Amniotic epithelial cell (primary cell): ENCODE data around the gene EIF1B.

ENCODE experiments used
- DNase-seq: peaks from one replicate; pipeline ENCODE4 v3.0.0-alpha.2; 2010; ENCODE audit warnings: low read depth

EIF1B gene

DNA sequence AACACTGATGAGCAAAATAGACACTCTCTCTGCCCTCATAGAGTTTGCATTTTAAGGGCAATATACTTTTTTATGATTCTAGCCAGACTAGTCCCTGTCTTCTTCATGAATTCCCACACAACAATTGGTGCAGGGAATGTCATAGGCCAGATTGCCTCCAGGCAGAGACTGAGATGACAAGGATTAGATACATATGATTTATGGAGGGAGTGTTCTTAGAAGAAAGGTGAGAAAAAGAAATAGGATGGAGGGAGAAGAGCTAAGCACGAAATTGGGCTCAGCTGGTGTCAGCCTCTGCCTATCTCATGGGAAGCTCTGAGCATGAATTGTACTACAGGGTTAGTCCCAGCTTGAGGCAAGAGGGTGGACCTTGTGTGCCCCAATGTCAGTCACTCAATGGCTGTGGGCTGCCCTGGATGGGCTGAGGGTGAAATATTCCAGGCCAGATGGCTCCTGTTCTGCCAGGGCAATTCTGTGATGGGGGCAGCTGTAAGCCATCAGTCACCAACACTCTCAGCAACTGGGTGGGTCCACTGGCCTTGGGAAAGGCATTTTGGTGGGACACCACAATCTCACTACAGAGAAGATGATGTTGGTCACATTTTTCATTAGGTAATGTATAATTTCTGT lies 31.1 kb downstream of the EIF1B start:
- no peak for DNase-seq

DNA sequence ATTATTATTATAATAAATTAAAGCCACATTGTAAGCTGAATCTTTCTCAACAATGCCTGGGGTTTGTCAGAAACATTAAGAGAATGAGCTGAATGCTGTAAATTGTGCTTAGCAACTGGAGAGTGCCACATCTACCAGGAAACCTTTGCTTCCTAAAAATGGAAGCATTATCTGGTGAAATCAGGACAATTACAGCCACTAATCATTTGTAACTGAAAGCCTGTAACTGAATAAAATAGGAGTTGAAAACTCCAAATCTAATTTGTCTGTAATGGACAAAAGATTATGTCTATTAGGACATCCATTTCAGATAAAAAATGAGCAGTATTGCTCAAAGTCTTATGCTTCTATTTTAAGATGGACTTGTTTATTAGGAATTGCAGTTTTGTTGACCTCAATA lies 32.2 kb downstream of the EIF1B start:
- no peak for DNase-seq

DNA sequence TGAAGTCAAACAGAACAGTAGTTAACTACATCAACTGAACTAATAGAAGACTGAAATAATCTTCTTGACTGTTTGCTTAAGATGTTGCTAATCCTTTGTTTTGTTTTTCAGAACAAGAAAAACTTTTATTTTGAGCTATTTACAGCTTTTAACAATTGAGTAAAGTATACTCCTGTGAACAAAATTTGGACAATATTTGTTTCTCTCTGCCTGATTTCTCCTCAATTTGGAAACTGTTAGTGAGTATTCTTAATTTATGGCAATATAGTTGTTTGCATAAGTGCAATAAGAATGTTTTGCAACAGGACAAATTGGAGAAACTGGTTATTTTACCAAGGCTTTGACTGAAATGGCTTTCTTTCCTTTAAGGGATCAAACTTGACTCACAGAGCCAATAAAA lies 41.0 kb downstream of the EIF1B start:
- peak; percentile 3 for DNase-seq

DNA sequence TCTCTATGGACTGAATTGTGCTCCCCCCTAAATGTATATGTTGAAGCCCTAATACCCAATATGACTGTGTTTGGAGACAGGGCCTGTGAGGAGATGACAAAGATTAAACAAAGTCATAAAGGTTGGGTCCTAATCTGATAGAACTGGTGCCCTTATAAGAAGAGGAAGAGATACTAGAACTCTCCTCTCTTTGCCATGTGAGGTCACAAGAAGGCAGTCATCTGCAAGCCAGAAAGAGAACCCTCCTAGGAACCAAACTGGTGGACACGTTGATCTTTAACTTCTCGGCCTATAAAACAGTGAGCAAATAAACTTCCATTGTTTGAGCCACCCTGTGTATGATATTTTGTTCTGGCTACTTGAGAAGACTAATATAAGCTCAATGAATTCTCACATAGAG lies 45.9 kb downstream of the EIF1B start:
- no peak for DNase-seq

DNA sequence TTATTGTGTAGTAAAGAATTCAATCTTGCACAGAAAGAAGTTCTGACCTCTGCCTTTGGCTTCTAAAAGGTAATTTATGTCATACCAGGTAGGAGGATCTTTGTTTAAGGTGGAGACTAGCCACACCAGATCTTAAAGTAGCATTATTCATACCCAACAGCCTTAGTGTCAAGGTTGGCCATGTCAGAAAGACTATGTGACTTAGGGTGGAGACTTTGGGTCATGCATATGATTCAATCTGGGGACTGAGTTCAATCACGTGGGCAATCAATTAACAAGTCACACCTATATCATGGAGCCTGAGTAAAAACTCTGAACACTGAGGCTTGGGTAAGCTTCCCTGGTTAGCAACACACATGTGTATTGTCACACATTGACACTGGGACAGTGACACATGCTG lies 48.9 kb downstream of the EIF1B start:
- no peak for DNase-seq
